Measurements from ENCODE around the gene MB21D2. TPM values are rescaled to one million over a fixed set of nuclear protein-coding genes. Genes with fewer than 3 reads are reported as not detected.

The MB21D2 gene
- total RNA-seq, 1 experiment from 2014 or later: 2.8 TPM

GRCh38 chr3:192841428-192841827 lies 76.2 kb downstream of the MB21D2 start:
- Histone ChIP-seq H3K4me3 (replicated peaks in 1 of 2; ENCODE audit: low read depth in 1 of 2, low read length in 2 of 2) (no peak overlapping the region), H3K79me2 (ENCODE audit: insufficient read depth, low read length) (no peaks in the 10 kb centered on the region), H3K36me3 (ENCODE audit: control insufficient read depth in 1 of 2, insufficient read depth in 2 of 2, low read length in 2 of 2) (no peaks in the 10 kb centered on the region), H3K27ac (ENCODE audit: low read depth, low read length) (no peak overlapping the region), H3K9ac (ENCODE audit: low read length) (no peak overlapping the region), H3K4me2 (ENCODE audit: low read length) (no peak overlapping the region), H3K9me2 (ENCODE audit: insufficient read depth) (no peaks in the 10 kb centered on the region), H4K20me1 (ENCODE audit: insufficient read depth) (no peaks in the 10 kb centered on the region), H3K4me1 (ENCODE audit: control insufficient read depth in 1 of 2, insufficient read depth in 2 of 2, low read length in 2 of 2) (no peaks in the 10 kb centered on the region), H3K27me3 (ENCODE audit: insufficient read depth, low read length) (no peaks in the 10 kb centered on the region), H2AFZ (ENCODE audit: low read depth, low read length, poor library complexity, severe bottlenecking) (no peak overlapping the region), H3K9me3 (ENCODE audit: control insufficient read depth in 1 of 2, insufficient read depth in 1 of 2, low read depth in 1 of 2, low read length in 2 of 2) (no peaks in the 10 kb centered on the region)
- no peak for ATAC-seq
- POLR2A ChIA-PET: no interaction called here
- intact Hi-C loops (cut with micrococcal nuclease): no loop called here
- TF ChIP-seq MAX (IDR thresholded peaks at IDR 0.05) (no peak), EZH2 (IDR thresholded peaks at IDR 0.05) (no peak), TCF7L2 (IDR thresholded peaks at IDR 0.05; ENCODE audit: borderline replicate concordance, extremely low read depth, insufficient read depth, insufficient read length) (no peak), JUND (IDR thresholded peaks at IDR 0.05) (no peak), ELF1 (IDR thresholded peaks at IDR 0.05; ENCODE audit: borderline replicate concordance, low read depth) (no peak), SRF (IDR thresholded peaks at IDR 0.05; ENCODE audit: low read depth) (no peak), SP1 (IDR thresholded peaks at IDR 0.05; ENCODE audit: low read depth) (no peak), POLR2A (IDR thresholded peaks at IDR 0.05; ENCODE audit: borderline replicate concordance, extremely low read depth, insufficient read depth, insufficient read length) (no peak), POLR2AphosphoS5 (IDR thresholded peaks at IDR 0.05; ENCODE audit: low read depth, low read length) (no peak)
- no peak for DNase-seq (ENCODE audit: low read depth, low spot score)
- RAD21 ChIA-PET (ENCODE audit: low non-redundant PET in 1 of 2, low total read pairs in 2 of 2, uncharacterized antibody in 2 of 2, unreplicated experiment in 2 of 2): no interaction called here
- no TSS peak for BruUV-seq (replicated peaks)
- CTCF ChIA-PET: no interaction called here

GRCh38 chr3:192840143-192840836 lies 77.4 kb downstream of the MB21D2 start:
- TF ChIP-seq SRF (IDR thresholded peaks at IDR 0.05; ENCODE audit: low read depth): no peak
- no peak for TF ChIP-seq POLR2AphosphoS5 (IDR thresholded peaks at IDR 0.05; ENCODE audit: low read depth, low read length)
- TF ChIP-seq EGR1 (IDR thresholded peaks at IDR 0.05; ENCODE audit: low read depth): no peak
- TF ChIP-seq MAX (IDR thresholded peaks at IDR 0.05): no peak
- TF ChIP-seq POLR2A (IDR thresholded peaks at IDR 0.05; ENCODE audit: borderline replicate concordance, extremely low read depth, insufficient read depth, insufficient read length): no peak
- TF ChIP-seq SIN3A (IDR thresholded peaks at IDR 0.05; ENCODE audit: low read depth): no peak
- no peak for TF ChIP-seq RAD21 (IDR thresholded peaks at IDR 0.05; ENCODE audit: low read depth)
- no peak for TF ChIP-seq EZH2phosphoT487 (IDR thresholded peaks at IDR 0.05; ENCODE audit: borderline replicate concordance)
- TF ChIP-seq CBX3 (IDR thresholded peaks at IDR 0.05; ENCODE audit: low read depth): no peak
- no peak for TF ChIP-seq ZFX (IDR thresholded peaks at IDR 0.05)
- no peak for TF ChIP-seq REST (IDR thresholded peaks at IDR 0.05; ENCODE audit: low read depth)
- TF ChIP-seq FOSL1 (IDR thresholded peaks at IDR 0.05; ENCODE audit: low read depth): no peak
- no peak for TF ChIP-seq YY1 (IDR thresholded peaks at IDR 0.05; ENCODE audit: extremely low read depth, insufficient replicate concordance, low read depth, low read length)
- no peak for TF ChIP-seq ZNF274 (IDR thresholded peaks at IDR 0.05; ENCODE audit: low read depth, low read length)
- H3K9me2 ChIP-seq (ENCODE audit: insufficient read depth): no peaks in the 10 kb centered on the region
- intact Hi-C loops (cut with micrococcal nuclease): no loop called here
- no peaks in the 10 kb centered on the region for H3K9me3 ChIP-seq (ENCODE audit: control insufficient read depth in 1 of 2, insufficient read depth in 1 of 2, low read depth in 1 of 2, low read length in 2 of 2)
- DNase-seq (ENCODE audit: low read depth, low spot score) (no peak), ATAC-seq (no peak)
- ChIA-PET CTCF (no interaction called here), POLR2A (no interaction called here), RAD21 (ENCODE audit: low non-redundant PET in 1 of 2, low total read pairs in 2 of 2, uncharacterized antibody in 2 of 2, unreplicated experiment in 2 of 2) (interaction anchor here in 1 of 2 experiments (0.6 kb wide), 1 partner anchor 41 kb away, joined by 10 read pairs; no protein-coding TSS in a partner anchor)
- H3K79me2 ChIP-seq (ENCODE audit: insufficient read depth, low read length): no peaks in the 10 kb centered on the region
- no TSS peak for BruUV-seq (replicated peaks)
- H3K4me3 ChIP-seq (replicated peaks in 1 of 2; ENCODE audit: low read depth in 1 of 2, low read length in 2 of 2): no peak overlapping the region
- H4K20me1 ChIP-seq (ENCODE audit: insufficient read depth): no peaks in the 10 kb centered on the region
- no peaks in the 10 kb centered on the region for H3K4me1 ChIP-seq (ENCODE audit: control insufficient read depth in 1 of 2, insufficient read depth in 2 of 2, low read length in 2 of 2)
- H2AFZ ChIP-seq (ENCODE audit: low read depth, low read length, poor library complexity, severe bottlenecking): no peak overlapping the region
- no peaks in the 10 kb centered on the region for H3K27me3 ChIP-seq (ENCODE audit: insufficient read depth, low read length)
- H3K9ac ChIP-seq (ENCODE audit: low read length): no peak overlapping the region
- H3K27ac ChIP-seq (ENCODE audit: low read depth, low read length): no peak overlapping the region
- no peak overlapping the region for H3K4me2 ChIP-seq (ENCODE audit: low read length)
- H3K36me3 ChIP-seq (ENCODE audit: control insufficient read depth in 1 of 2, insufficient read depth in 2 of 2, low read length in 2 of 2): no peaks in the 10 kb centered on the region

All from HCT116 (cell line).